Heart left ventricle (tissue), 16 donors: ENCODE measurements around the gene KIAA1217. TPM values are rescaled to one million over a fixed set of nuclear protein-coding genes. Genes with fewer than 3 reads are reported as not detected.

Source experiments
- ATAC-seq, 4 donors: fragments of 200-7000 bp; cut with Tn5 transposase; one replicate each; pipeline ENCODE4 v1.9.1; 2020 to 2022; ENCODE audit warnings: moderate library complexity in 4 of 4, mild to moderate bottlenecking in 3 of 4, moderate number of reproducible peaks in 1 of 4
- DNase-seq, 5 donors: peaks; one replicate each; pipeline ENCODE4 v3.0.0-alpha.2; 2020
- H3K27ac ChIP-seq, 12 donors: fragments of 200-600 bp; sonication (generic) in 4 of 12; one replicate each; pipeline versions ENCODE4 v1.5.0 to v1.8.0; 2016 to 2022; ENCODE audit warnings: mild to moderate bottlenecking in 2 of 12
- H3K27me3 ChIP-seq, 9 donors: fragments of 200-600 bp; sonication (generic) in 2 of 9; one replicate each; pipeline versions ENCODE4 v1.5.1 to v1.8.0; 2016 to 2022; ENCODE audit warnings: mild to moderate bottlenecking in 3 of 9
- H3K36me3 ChIP-seq, 9 donors: fragments of 200-600 bp; sonication (generic) in 2 of 9; one replicate each; pipeline versions ENCODE4 v1.5.0 to v1.8.0; 2018 to 2022; ENCODE audit warnings: mild to moderate bottlenecking in 2 of 9
- H3K4me1 ChIP-seq, 12 donors: fragments of 200-600 bp; sonication (generic) in 4 of 12; one replicate each; pipeline versions ENCODE4 v1.5.0 to v1.8.0; 2016 to 2022; ENCODE audit warnings: mild to moderate bottlenecking in 3 of 12
- H3K4me3 ChIP-seq, 12 donors: fragments of 200-600 bp; sonication (generic) in 4 of 12; one replicate each; pipeline versions ENCODE4 v1.5.0 to v1.8.0; 2017 to 2022; ENCODE audit warnings: mild to moderate bottlenecking in 9 of 12, moderate library complexity in 4 of 12
- H3K9me3 ChIP-seq, 12 donors: fragments of 200-600 bp; sonication (generic) in 4 of 12; one replicate each; pipeline versions ENCODE4 v1.5.0 to v1.8.0; 2016 to 2022; ENCODE audit warnings: mild to moderate bottlenecking in 1 of 12
- CTCF ChIP-seq, 12 donors: fragments of 200-600 bp; sonication (generic) in 4 of 12; IDR thresholded peaks; one replicate each; pipeline versions ENCODE4 v1.5.0 to v1.8.0; 2018 to 2022; ENCODE audit warnings: antibody characterized with exemption in 12 of 12, mild to moderate bottlenecking in 5 of 12
- POLR2A ChIP-seq, 2 donors: fragments of 450-650 bp; IDR thresholded peaks; one replicate each; pipeline ENCODE4 v1.6.1; 2017; ENCODE audit warnings: antibody characterized with exemption in 2 of 2, mild to moderate bottlenecking in 2 of 2, moderate library complexity in 2 of 2
- WGBS, 4 donors: extraction: QIAGEN DNeasy Blood & Tissue Kit in 2 of 4; methylation state at CpG; one replicate each; pipeline versions ENCODE4 v1.1.5 to v1.1.7; 2013 to 2018; 5-methylcytosine and 5-hydroxymethylcytosine counted together
- intact Hi-C, 10 donors: fragments of 100-400 bp; cut with DNase I; formaldehyde crosslinking; loops; one replicate each; pipeline versions ENCODE4 v1.11.1 to v1.14.2; 2022
- polyA plus RNA-seq, 2 donors: library from polyadenylated mRNA; stranded (reverse); fragments of 200-250 nt; gene quantifications; one replicate each; pipeline ENCODE4 v1.2.3, GENCODE V29; 2013
- total RNA-seq, 9 donors: library from RNA; depleted of rRNA in 2 of 9; stranded (reverse); fragments of >200 nt in 2 of 9; fragmentation: NEBNext Ultra II Directional in 3 of 9; extraction: Animal tissue kit (Norgen Biotek cat#: 25700) in 3 of 9; gene quantifications; one replicate each; pipeline versions ENCODE4 v1.1.0 to v1.2.4, GENCODE V29; 2016 to 2023
- donor health status: ischemic (EF 13 %, LVEDD 7.1; RV severe dilation, severe dysfunction).
- donor health status: healthy with polysubstance abuse.
- donor health status: DM: no; HTN: yes; CAD: no.
- donor health status: DM: no; HTN: no; CAD: no.
- donor health status: ischemic (EF 25% LVEDD 6.9; RV normal size, moderate dysfunction).
- donor health status: ischemic (EF 25% LVEDD 5.7; RV mildly dilated, moderate dysfunction).
- donor health status: healthy.
- donor health status: DM: yes; HTN: yes; CAD: no.
- donor health status: ischemic (EF 35%, LVEDD 5.7; RV mildly dilated, moderate dysfunction).
- donor health status: nonischemic (EF 11% LVEDD 7.7; RV severe dilation, severe dysfunction).
- donor health status: DM: yes; HTN: yes; CAD: no.
- donor health status: PGD.
- donor health status: ischemic (EF 29% LVEDD 5.4; RV normal size, mild dysfunction).
- donor health status: nonischemic (EF 23%, LVEDD 6.1; RV moderate dilation, normal function).

The KIAA1217 gene
- total and polyA plus RNA-seq, 11 donors, result 12.7 to 66.7 (median 33.5) TPM

- no peak overlapping the region for H3K27ac ChIP-seq
These were observed 37.4 kb downstream of the KIAA1217 start for GRCh38 chr10:24246365-24246764.

GRCh38 chr10:24247841-24248240 lies 38.9 kb downstream of the KIAA1217 start:
- no peaks in the 10 kb centered on the region for H3K9me3 ChIP-seq
- peaks cover 0 to 3% (median 0%) of the 10 kb centered on the region in 9 donors for H3K36me3 ChIP-seq
- 40 to 96% (median 54%) methylated on average over 1 of the region's 1 CpG for WGBS, 4 donors
- H3K27me3 ChIP-seq, result no peaks in the 10 kb centered on the region
- no peak overlapping the region for H3K4me3 ChIP-seq
- ATAC-seq (no peak), DNase-seq (no peak)
- intact Hi-C loops, result no loop called here
- TF ChIP-seq POLR2A (IDR thresholded peaks at IDR 0.05), result no peak
- TF ChIP-seq CTCF (IDR thresholded peaks at IDR 0.05), result no peak
- H3K4me1 ChIP-seq, result peaks cover 0 to 30% (median 8%) of the 10 kb centered on the region in 12 donors
- H3K27ac ChIP-seq, result no peak overlapping the region

More at GRCh38 chr10:24246365-24246764, 37.4 kb downstream of the KIAA1217 start:
- ATAC-seq, result no peak
- Histone ChIP-seq H3K4me3 (no peak overlapping the region), H3K27me3 (no peaks in the 10 kb centered on the region), H3K36me3 (peaks cover 0 to 3% (median 0%) of the 10 kb centered on the region in 9 donors), H3K4me1 (peaks cover 0 to 32% (median 13%) of the 10 kb centered on the region in 12 donors), H3K9me3 (no peaks in the 10 kb centered on the region)
- DNase-seq, result no peak
- intact Hi-C loops, result no loop called here
- 56 to 71% (median 64%) methylated on average over 5 of the region's 5 CpGs for WGBS, 4 donors
- no peak for TF ChIP-seq CTCF (IDR thresholded peaks at IDR 0.05)
- TF ChIP-seq POLR2A (IDR thresholded peaks at IDR 0.05), result no peak

- DNase-seq (no peak), ATAC-seq (no peak)
- no peak overlapping the region for H3K4me3 ChIP-seq
- WGBS, 4 donors, result 68 to 77% (median 75%) methylated on average over 9 of the region's 9 CpGs
- H3K27ac ChIP-seq, result no peak overlapping the region
- no peaks in the 10 kb centered on the region for H3K27me3 ChIP-seq
- no peaks in the 10 kb centered on the region for H3K9me3 ChIP-seq
- H3K36me3 ChIP-seq, result peaks cover 0 to 3% (median 0%) of the 10 kb centered on the region in 9 donors
- intact Hi-C loops, result loop anchor here in 1 of 10 donors (5.0 kb wide), 1 partner anchor 33 kb away; no protein-coding TSS in a partner anchor
- TF ChIP-seq POLR2A (IDR thresholded peaks at IDR 0.05) (no peak), CTCF (IDR thresholded peaks at IDR 0.05) (no peak)
- peaks cover 0 to 44% (median 13%) of the 10 kb centered on the region in 12 donors for H3K4me1 ChIP-seq
These were observed 41.0 kb downstream of the KIAA1217 start for GRCh38 chr10:24249829-24250415.

GRCh38 chr10:24251547-24251946 lies 42.6 kb downstream of the KIAA1217 start:
- no peak for DNase-seq
- Histone ChIP-seq H3K27me3 (no peaks in the 10 kb centered on the region), H3K4me1 (peaks cover 0 to 58% (median 28%) of the 10 kb centered on the region in 12 donors), H3K27ac (peak overlapping the region in 1 of 12 donors; percentile 5), H3K36me3 (no peaks in the 10 kb centered on the region), H3K4me3 (no peak overlapping the region), H3K9me3 (no peaks in the 10 kb centered on the region)
- intact Hi-C loops, result loop anchor here in 1 of 10 donors (5.0 kb wide), 1 partner anchor 34 kb away; no protein-coding TSS in a partner anchor
- TF ChIP-seq CTCF (IDR thresholded peaks at IDR 0.05) (no peak), POLR2A (IDR thresholded peaks at IDR 0.05) (no peak)
- WGBS, 4 donors, result 59 to 67% (median 66%) methylated on average over 2 of the region's 2 CpGs
- peak in 1 of 4 donors; percentile 62 for ATAC-seq
